Large intestine (tissue), 3 donors: ENCODE measurements around the gene TLE5. TPM values are rescaled to one million over a fixed set of nuclear protein-coding genes. Genes with fewer than 3 reads are reported as not detected.
"Not testable (repeated sequence)": the region's sequence is repeated elsewhere in the genome, so short reads cannot be mapped to it uniquely, and the experiment has no call there.

ENCODE experiments used
- DNase-seq, 2 donors: peaks; one replicate each; pipeline versions ENCODE4 v3.0.0 to v3.0.0-alpha.2; 2013
- H3K27ac ChIP-seq: one replicate; pipeline ENCODE4 v1.5.1; 2013; ENCODE audit warnings: low read length
- H3K27me3 ChIP-seq: 2 replicates; pipeline ENCODE4 v1.6.1; 2013; ENCODE audit warnings: low read length; ENCODE audit not compliant: control insufficient read depth, insufficient read depth
- H3K36me3 ChIP-seq: 2 replicates; pipeline ENCODE4 v1.6.1; 2013; ENCODE audit warnings: low read length; ENCODE audit not compliant: control insufficient read depth, insufficient read depth
- H3K4me1 ChIP-seq: one replicate; pipeline ENCODE4 v1.6.1; 2013; ENCODE audit warnings: low read length; ENCODE audit not compliant: control insufficient read depth, insufficient read depth
- H3K4me3 ChIP-seq: one replicate; pipeline ENCODE4 v1.5.1; 2013; ENCODE audit warnings: low read length
- H3K9me3 ChIP-seq: one replicate; pipeline ENCODE4 v1.6.1; 2013; ENCODE audit warnings: mild to moderate bottlenecking, low read depth, low read length, moderate library complexity; ENCODE audit not compliant: control insufficient read depth
- WGBS: methylation state at CpG from one replicate; pipeline ENCODE4 v1.1.5; 2013; ENCODE audit warnings: low lambda C conversion rate; ENCODE audit not compliant: insufficient coverage; 5-methylcytosine and 5-hydroxymethylcytosine counted together
- polyA plus RNA-seq: library from polyadenylated mRNA; unstranded; fragments of 120-200 nt; gene quantifications from one replicate; pipeline ENCODE4 v1.2.1, GENCODE V29; 2013

The TLE5 gene
- polyA plus RNA-seq, 1 donor = 335 TPM

DNA sequence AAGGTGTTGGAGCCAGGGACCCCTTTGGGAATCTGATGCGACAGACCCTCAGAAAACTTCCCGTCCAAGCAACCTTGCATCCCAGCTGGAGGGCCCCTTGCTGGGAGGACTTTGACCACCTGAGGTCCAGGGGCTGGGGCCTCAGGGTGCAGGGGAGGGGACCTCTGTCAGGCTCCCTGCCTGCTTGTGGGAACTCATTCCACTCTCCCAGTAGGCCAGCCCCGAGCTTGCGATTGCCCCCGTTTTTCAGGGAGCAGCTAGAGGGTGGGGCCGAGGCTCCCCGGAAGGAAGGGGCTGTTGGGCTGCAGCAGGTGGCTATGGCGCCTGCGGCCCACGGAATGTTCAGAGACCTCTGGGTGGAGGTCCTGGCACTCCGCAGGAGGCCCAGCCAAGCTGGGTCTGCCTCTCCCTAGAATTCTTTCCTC, 34.6 kb upstream of the TLE5 start:
- H3K4me3 ChIP-seq = peak overlapping the region; percentile 97
- H3K36me3 ChIP-seq = peaks cover 10% of the 10 kb centered on the region
- DNase-seq = peak; percentile 86 to 95
- no peaks in the 10 kb centered on the region for H3K27me3 ChIP-seq
- H3K9me3 ChIP-seq = no peaks in the 10 kb centered on the region
- peak overlapping the region; percentile 98 for H3K27ac ChIP-seq
- H3K4me1 ChIP-seq = peaks cover 50% of the 10 kb centered on the region
- WGBS = no CpG with 5 or more reads among the region's 11 CpGs

DNA sequence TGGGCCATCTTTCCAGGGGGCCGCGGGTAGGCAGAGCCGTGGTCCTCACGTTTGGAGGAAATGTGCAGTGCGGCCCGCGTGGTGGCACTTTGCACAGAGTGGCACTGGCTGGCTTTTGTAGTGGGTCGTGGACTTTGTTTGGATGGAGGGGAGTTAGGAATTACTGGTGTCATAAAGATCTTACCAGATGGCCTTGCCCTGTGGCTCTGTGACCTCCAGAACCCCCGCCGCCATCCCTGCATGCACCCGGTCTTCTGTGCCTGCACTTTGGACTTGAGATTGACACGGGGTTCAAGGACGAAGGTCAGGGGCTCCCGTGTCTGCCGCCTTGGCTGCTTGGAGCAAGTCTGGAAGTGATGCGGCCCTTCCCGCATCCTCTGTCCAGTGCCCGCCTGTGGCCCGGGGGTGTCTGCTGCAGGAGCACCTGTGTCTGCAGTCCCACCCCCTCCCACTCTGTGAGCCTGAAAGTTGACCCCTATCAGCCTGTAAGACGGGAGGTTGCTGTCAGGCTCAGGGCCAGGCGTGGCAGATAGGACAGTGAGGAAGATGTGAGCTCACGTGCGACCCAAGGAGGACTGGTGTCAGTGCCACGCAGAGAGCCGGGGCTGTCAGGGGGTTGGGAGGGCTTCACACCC, 34.1 kb upstream of the TLE5 start:
- Histone ChIP-seq H3K36me3 (peaks cover 10% of the 10 kb centered on the region), H3K4me1 (peaks cover 45% of the 10 kb centered on the region), H3K4me3 (peak overlapping the region; percentile 97), H3K27ac (peak overlapping the region; percentile 98), H3K9me3 (no peaks in the 10 kb centered on the region), H3K27me3 (no peaks in the 10 kb centered on the region)
- no CpG with 5 or more reads among the region's 25 CpGs for WGBS
- peak; percentile 84 to 93 for DNase-seq

DNA sequence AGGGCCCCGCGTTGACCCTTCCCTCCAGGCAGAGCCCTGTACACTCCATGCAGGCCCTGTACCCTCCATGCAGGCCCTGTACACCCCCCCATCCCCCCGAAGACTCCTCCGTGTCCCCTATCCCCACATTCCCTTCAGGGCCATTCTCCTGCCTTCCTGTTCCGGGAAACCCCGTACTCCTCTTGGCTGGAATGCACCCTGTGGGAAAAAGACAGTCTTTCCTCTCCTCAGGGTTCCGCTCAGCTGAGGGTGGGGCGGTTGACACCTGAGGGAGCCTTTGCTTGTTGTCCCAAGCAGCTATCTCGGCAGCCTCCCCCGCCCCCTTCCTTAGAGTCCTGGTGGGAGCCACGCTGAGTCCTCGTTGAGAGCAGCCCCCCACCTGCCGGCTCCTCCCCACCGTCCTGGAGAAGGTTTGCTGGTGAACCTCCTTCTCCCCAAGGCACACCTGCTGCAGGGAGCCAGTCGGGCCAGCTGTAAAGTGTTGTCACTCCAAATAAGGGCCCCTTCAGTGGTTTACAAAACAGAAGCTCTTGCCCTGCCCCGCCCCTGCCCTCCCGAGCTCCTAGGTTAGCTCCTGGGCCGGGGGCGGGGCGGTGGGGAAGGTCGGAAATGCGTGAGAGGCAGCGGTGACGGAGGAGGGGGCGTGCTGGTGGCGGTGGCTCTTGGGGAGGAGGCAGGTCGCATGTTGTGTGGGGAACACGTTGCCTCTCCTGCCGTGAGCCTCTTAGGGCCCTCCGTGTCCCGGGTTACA, 33.3 kb upstream of the TLE5 start:
- peaks cover 44% of the 10 kb centered on the region for H3K4me1 ChIP-seq
- peak; percentile 39 to 73 for DNase-seq
- H3K4me3 ChIP-seq = peak overlapping the region; percentile 97
- WGBS = no CpG with 5 or more reads among the region's 31 CpGs
- H3K27me3 ChIP-seq = no peaks in the 10 kb centered on the region
- H3K36me3 ChIP-seq = peaks cover 10% of the 10 kb centered on the region
- peak overlapping the region; percentile 98 for H3K27ac ChIP-seq
- H3K9me3 ChIP-seq = no peaks in the 10 kb centered on the region

DNA sequence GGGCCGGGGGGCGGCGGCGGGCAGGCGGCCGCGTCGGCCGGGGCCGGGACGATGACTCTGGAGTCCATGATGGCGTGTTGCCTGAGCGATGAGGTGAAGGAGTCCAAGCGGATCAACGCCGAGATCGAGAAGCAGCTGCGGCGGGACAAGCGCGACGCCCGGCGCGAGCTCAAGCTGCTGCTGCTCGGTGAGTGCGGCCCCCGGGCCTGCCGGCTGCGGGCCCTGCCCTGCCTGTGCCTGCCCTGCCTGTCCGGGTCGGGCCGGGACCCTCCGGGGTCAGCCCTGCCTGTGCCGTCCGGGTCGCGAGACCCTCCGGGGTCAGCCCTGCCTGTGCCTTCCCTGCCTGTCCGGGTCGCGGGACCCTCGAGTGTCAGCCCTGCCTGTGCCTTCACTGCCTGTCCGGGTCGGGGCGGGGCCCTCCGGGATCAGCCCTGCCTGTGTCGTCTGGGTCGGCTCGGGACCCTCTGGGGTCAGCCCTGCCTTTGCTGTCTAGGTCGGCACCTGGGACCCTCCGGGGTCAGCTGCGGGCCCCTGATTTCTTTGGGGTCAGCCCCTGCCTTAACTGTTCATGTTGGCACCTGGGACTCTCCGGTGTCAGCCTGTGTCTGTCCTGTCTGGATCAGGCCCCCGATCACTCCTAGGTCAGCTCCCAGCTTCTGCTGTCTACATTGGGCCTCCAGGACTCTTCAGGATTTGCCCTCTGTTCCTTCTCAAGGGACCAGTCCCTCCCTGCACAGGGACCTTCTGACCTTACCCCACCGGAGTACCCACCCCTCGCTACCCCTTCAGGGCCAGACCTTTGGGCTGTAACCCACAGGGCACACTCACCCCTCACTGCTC, 32.5 kb upstream of the TLE5 start:
- Histone ChIP-seq H3K36me3 (peaks cover 3% of the 10 kb centered on the region), H3K27ac (peak overlapping the region; percentile 98), H3K9me3 (no peaks in the 10 kb centered on the region), H3K4me3 (peak overlapping the region; percentile 97), H3K27me3 (no peaks in the 10 kb centered on the region), H3K4me1 (peaks cover 44% of the 10 kb centered on the region)
- no CpG with 5 or more reads among the region's 57 CpGs for WGBS
- DNase-seq = no peak

DNA sequence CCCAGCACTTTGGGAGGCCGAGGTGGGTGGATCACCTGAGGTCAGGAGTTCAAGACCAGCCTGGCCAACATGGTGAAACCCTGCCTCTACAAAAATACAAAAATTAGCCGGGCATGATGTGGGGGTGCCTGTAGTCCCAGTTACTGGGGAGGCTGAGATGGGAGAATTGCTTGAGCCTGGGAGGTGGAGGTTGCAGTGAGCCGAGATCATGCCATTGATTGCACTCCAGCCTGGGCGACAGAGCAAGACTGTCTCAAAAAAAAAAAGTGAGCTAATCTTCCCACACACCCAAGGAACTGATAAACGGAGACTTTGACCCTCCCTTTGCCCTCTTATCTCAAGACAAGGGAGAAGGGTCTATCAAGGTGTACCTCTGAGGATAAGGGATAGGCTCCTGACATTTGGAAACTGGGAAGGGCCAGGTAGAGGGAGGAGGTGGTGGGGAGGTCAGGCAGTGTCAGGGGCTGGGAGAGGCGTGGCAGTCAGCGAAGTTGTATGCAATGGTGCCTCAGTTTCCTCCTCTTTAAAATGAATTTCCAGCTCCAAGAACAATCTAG, 27.1 kb upstream of the TLE5 start:
- not testable (repeated sequence) for H3K9me3 ChIP-seq, H3K4me3 ChIP-seq, H3K27me3 ChIP-seq, H3K36me3 ChIP-seq
- WGBS = no CpG with 5 or more reads among the region's 7 CpGs
- peak; percentile 92 to 95 for DNase-seq
- H3K4me1 ChIP-seq = peaks cover 57% of the 10 kb centered on the region
- peak overlapping the region; percentile 74 for H3K27ac ChIP-seq

DNA sequence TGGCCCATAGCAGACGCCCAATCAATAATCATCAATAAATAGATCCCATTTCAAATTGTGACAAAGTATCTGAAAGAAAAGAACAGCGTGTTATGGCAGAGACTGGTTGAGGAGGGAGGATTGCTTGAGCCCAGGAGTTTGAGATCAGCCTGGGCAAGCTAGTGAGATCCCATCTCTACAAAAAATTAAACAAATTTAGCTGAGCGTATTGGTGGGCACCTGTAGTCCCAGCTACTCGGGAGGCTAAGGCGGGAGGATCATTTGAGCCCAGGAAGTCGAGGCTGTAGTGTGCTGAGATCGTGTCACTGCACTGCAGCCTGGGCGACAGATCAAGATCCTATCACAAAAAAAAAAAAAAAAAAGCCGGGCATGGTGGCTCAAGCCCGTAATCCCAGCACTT, 25.5 kb upstream of the TLE5 start:
- WGBS = no CpG with 5 or more reads among the region's 10 CpGs
- Histone ChIP-seq H3K27ac (no peak overlapping the region), H3K36me3 (no peaks in the 10 kb centered on the region), H3K27me3 (no peaks in the 10 kb centered on the region), H3K9me3 (peaks cover 2% of the 10 kb centered on the region), H3K4me3 (no peak overlapping the region), H3K4me1 (peaks cover 64% of the 10 kb centered on the region)
- no peak for DNase-seq

DNA sequence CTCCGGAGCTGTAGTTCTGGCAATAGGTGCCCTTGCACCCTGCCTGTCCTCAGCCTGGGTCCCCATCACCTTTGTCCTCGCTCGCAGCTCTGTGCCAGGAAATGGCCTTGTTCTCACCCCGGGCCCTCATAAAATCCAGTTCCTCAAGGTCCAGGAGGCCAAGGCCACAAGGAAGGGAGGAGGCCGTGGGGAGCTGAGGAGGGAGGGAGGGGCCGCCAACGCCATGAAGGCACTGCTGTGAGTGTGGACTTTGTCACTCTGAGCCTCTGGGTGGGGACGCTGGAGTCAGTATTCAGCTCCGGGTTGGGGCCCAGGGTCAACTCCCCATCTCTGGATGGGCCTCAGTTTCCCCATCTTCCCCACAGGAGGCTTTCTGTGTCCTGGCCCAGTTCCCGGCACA, 22.6 kb upstream of the TLE5 start:
- H3K4me1 ChIP-seq = peaks cover 61% of the 10 kb centered on the region
- WGBS = no CpG with 5 or more reads among the region's 10 CpGs

DNA sequence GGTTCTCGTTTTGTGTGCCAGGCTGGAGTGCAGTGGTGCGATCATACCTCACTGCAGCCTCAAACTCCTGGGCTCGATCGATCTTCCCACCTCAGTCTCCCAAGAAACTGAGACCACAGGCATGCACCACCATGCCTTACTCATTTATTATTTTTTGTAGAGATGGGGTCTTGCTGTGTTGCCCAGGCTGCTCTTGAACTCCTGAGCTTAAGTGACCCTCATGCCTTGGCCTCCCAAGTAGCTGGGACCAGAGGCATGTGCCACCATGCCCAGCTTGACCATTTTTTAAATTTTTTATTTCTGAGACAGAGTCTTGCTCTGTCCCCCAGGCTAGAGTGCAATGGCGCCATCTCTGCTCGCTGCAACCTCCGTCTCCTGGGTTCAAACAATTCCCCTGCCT, 21.7 kb upstream of the TLE5 start:
- Histone ChIP-seq H3K4me3 (no peak overlapping the region), H3K36me3 (no peaks in the 10 kb centered on the region)
- WGBS = no CpG with 5 or more reads among the region's 7 CpGs

More for the DNA sequence above, 22.6 kb upstream of the TLE5 start:
- peak overlapping the region; percentile 83 for H3K27ac ChIP-seq
- no peaks in the 10 kb centered on the region for H3K36me3 ChIP-seq
- peaks cover 2% of the 10 kb centered on the region for H3K9me3 ChIP-seq
- H3K4me3 ChIP-seq = no peak overlapping the region
- no peaks in the 10 kb centered on the region for H3K27me3 ChIP-seq
- peak; percentile 96 to 98 for DNase-seq

DNA sequence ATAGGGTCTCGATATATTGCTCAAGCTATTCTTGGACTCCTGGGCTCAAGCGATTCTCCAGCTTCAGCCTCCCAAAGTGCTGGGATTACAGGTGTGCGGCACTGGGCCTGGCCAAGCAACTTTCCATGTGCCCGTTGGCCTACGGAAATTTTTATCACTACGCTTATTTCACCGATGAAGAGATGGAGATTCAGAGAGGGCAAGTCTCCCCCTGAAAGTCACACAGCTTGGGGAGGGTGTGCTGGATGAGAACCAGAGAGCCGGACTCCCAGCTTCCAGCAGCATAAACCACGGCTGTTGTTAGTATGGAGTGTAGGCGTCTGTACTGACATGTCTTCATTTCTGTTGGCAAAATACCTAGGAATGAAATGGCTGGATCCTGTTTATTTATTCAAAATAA, 20.0 kb upstream of the TLE5 start:
- Histone ChIP-seq H3K36me3 (no peaks in the 10 kb centered on the region), H3K4me1 (peaks cover 45% of the 10 kb centered on the region), H3K27me3 (no peaks in the 10 kb centered on the region), H3K4me3 (no peak overlapping the region), H3K27ac (no peak overlapping the region), H3K9me3 (peaks cover 2% of the 10 kb centered on the region)
- DNase-seq = no peak
- no CpG with 5 or more reads among the region's 10 CpGs for WGBS

More for the DNA sequence above, 21.7 kb upstream of the TLE5 start:
- no peak for DNase-seq
- Histone ChIP-seq H3K27ac (peak overlapping the region; percentile 83), H3K4me1 (peaks cover 52% of the 10 kb centered on the region), H3K9me3 (peaks cover 2% of the 10 kb centered on the region), H3K27me3 (no peaks in the 10 kb centered on the region)

DNA sequence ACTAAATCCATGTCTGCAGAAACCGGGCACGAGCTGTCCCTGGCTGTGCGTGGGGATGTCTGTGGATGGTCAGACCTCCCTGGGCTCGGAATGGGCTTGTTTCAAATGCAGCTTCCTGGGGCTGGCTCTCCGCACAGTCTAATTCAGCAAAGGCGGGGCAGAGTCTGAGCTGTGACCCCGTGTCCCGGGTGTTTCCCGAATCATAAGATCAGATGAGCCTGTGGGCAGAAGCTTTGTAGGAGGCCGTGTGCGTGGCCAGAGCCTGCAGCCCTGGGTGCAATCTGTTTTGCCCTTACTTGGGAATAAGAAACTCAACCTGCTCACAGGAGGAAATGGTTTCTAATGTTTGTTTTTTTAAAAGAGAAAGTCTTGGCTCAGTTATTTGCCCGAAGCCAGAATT, 18.0 kb upstream of the TLE5 start:
- Histone ChIP-seq H3K27ac (peak overlapping the region; percentile 91), H3K27me3 (no peaks in the 10 kb centered on the region), H3K4me1 (peaks cover 38% of the 10 kb centered on the region), H3K4me3 (no peak overlapping the region), H3K9me3 (no peaks in the 10 kb centered on the region), H3K36me3 (no peaks in the 10 kb centered on the region)
- WGBS = no CpG with 5 or more reads among the region's 12 CpGs
- DNase-seq = peak; percentile 66 to 85
